GM12878 (cell line): Measurements from ENCODE around the gene STX7. TPM values are rescaled to one million over a fixed set of nuclear protein-coding genes. Genes with fewer than 3 reads are reported as not detected.

Source experiments
- ATAC-seq: fragments of 200-7000 bp; cut with Tn5 transposase; 3 replicates; pipeline ENCODE4 v1.9.1; 2020; ENCODE audit warnings: mild to moderate bottlenecking, moderate library complexity
- BruUV-seq: library from RNA; stranded (reverse); fragments of 400-500 nt; replicated peaks from 2 replicates; lab custom pipeline; 2021; lab: Mats Ljungman, UMichigan
- CTCF ChIA-PET: fragments of 300-600 bp; sonication (Branson Sonifier 250); formaldehyde crosslinking; extraction: SDS; loops from one replicate; lab custom pipeline; 2021; ENCODE audit warnings: inconsistent platforms; lab: Yijun Ruan, JAX
- POLR2A ChIA-PET: fragments of 350-600 bp; formaldehyde crosslinking; extraction: SDS; loops from one replicate; lab custom pipeline; 2021; ENCODE audit warnings: inconsistent platforms; lab: Charles Lee
- RAD21 ChIA-PET: fragments of 300-600 bp; sonication (Branson Sonifier 250); formaldehyde crosslinking; loops from one replicate; lab custom pipeline; 2023; ENCODE audit warnings: antibody characterized with exemption; ENCODE audit not compliant: unreplicated experiment; lab: Charles Lee
- SMC1A ChIA-PET: fragments of 300-600 bp; sonication (Branson Sonifier 250); formaldehyde crosslinking; loops from one replicate; lab custom pipeline; 2023; ENCODE audit not compliant: unreplicated experiment, uncharacterized antibody; lab: Charles Lee
- DNase-seq: peaks from one replicate; pipeline ENCODE4 v3.0.0-alpha.2; 2011; ENCODE audit warnings: low read depth, low spot score
- FAIRE-seq: peaks from 3 replicates; lab custom pipeline; 2011; peaks lifted over from hg19 to GRCh38; lab: Jason Lieb, UNC
- H2AFZ ChIP-seq: 2 replicates; pipeline ENCODE4 v1.6.0; 2011; ENCODE audit warnings: low read depth, low read length, control low read depth; ENCODE audit not compliant: control insufficient read depth
- H3K27ac ChIP-seq: 2 replicates; pipeline ENCODE4 v1.5.1; 2011; ENCODE audit warnings: control low read depth; ENCODE audit not compliant: control insufficient read depth, insufficient read depth
- H3K27me3 ChIP-seq, 2 experiments: replicated peaks in 1 of 2; 2 replicates each; pipeline versions ENCODE4 v1.6.0 to v1.6.1; 2011; ENCODE audit warnings: low read length in 1 of 2; ENCODE audit not compliant: control insufficient read depth in 2 of 2, insufficient read depth in 2 of 2
- H3K36me3 ChIP-seq, 2 experiments: 2 replicates each; pipeline ENCODE4 v1.5.1; 2011; ENCODE audit warnings: low read length in 1 of 2; ENCODE audit not compliant: control insufficient read depth in 2 of 2, insufficient read depth in 2 of 2
- H3K4me1 ChIP-seq: 2 replicates; pipeline ENCODE4 v1.6.1; 2011; ENCODE audit warnings: mild to moderate bottlenecking, low read length, moderate library complexity, mixed read lengths; ENCODE audit not compliant: control insufficient read depth, insufficient read depth
- H3K4me2 ChIP-seq: 2 replicates; pipeline ENCODE4 v1.6.0; 2011; ENCODE audit warnings: control low read depth; ENCODE audit not compliant: control insufficient read depth, insufficient read depth
- H3K4me3 ChIP-seq: fragments of 200-600 bp; sonication (generic); 2 replicates; pipeline ENCODE4 v1.5.1; 2016
- H3K79me2 ChIP-seq: 2 replicates; pipeline ENCODE4 v1.6.0; 2011; ENCODE audit warnings: low read length; ENCODE audit not compliant: control insufficient read depth, insufficient read depth
- H3K9ac ChIP-seq: 2 replicates; pipeline ENCODE4 v1.8.0; 2011; ENCODE audit warnings: low read length, control low read depth, mixed read lengths; ENCODE audit not compliant: control insufficient read depth, insufficient read depth
- H3K9me3 ChIP-seq: replicated peaks from 3 replicates; pipeline ENCODE4 v1.5.1; 2011; ENCODE audit warnings: mild to moderate bottlenecking, low read length; ENCODE audit not compliant: control insufficient read depth, insufficient read depth
- H4K20me1 ChIP-seq: 2 replicates; pipeline ENCODE4 v1.6.0; 2011; ENCODE audit not compliant: control insufficient read depth, insufficient read depth
- BMI1 ChIP-seq: fragments of 450-650 bp; IDR thresholded peaks from 2 replicates; pipeline ENCODE4 v1.6.1; 2016; ENCODE audit warnings: mild to moderate bottlenecking, moderate library complexity, borderline replicate concordance
- BRCA1 ChIP-seq: IDR thresholded peaks from 2 replicates; pipeline ENCODE4 v1.6.1; 2011; ENCODE audit warnings: low read depth, low read length, improper control_type of control experiment
- EZH2 ChIP-seq: IDR thresholded peaks from 2 replicates; pipeline ENCODE4 v1.6.1; 2012; ENCODE audit warnings: low read depth, mild to moderate bottlenecking, control low read depth, inconsistent platforms, low read length, borderline replicate concordance; ENCODE audit not compliant: control insufficient read depth
- MEF2A ChIP-seq: IDR thresholded peaks from 2 replicates; pipeline ENCODE4 v1.6.1; 2011; ENCODE audit warnings: low read depth, mild to moderate bottlenecking, low read length, moderate library complexity; ENCODE audit not compliant: insufficient read depth
- MYC ChIP-seq: IDR thresholded peaks from 2 replicates; pipeline ENCODE4 v1.6.1; 2011; ENCODE audit warnings: mild to moderate bottlenecking, low read length, moderate library complexity, inconsistent platforms; ENCODE audit not compliant: insufficient read depth, insufficient replicate concordance, insufficient read length, severe bottlenecking
- POLR2A ChIP-seq: IDR thresholded peaks from 2 replicates; pipeline ENCODE4 v1.6.1; 2011; ENCODE audit warnings: low read depth, mild to moderate bottlenecking, low read length
- RB1 ChIP-seq: fragments of 450-650 bp; formaldehyde crosslinking; IDR thresholded peaks from 2 replicates; pipeline ENCODE4 v1.6.1; 2017; ENCODE audit warnings: mild to moderate bottlenecking, borderline replicate concordance
- SIN3A ChIP-seq: IDR thresholded peaks from 2 replicates; pipeline ENCODE4 v1.6.1; 2012; ENCODE audit warnings: low read depth, low read length, improper control_type of control experiment
- SMAD1 ChIP-seq: fragments of 450-650 bp; IDR thresholded peaks from 2 replicates; pipeline ENCODE4 v1.6.1; 2018; ENCODE audit warnings: mild to moderate bottlenecking, low read depth; ENCODE audit not compliant: partially characterized antibody
- STAT3 ChIP-seq: IDR thresholded peaks from 2 replicates; pipeline ENCODE4 v1.6.1; 2011; ENCODE audit warnings: low read depth, low read length, improper control_type of control experiment
- TBL1XR1 ChIP-seq: IDR thresholded peaks from 2 replicates; pipeline ENCODE4 v1.6.1; 2012; ENCODE audit warnings: low read depth, low read length, improper control_type of control experiment
- TCF12 ChIP-seq: IDR thresholded peaks from 2 replicates; pipeline ENCODE4 v1.6.1; 2011; ENCODE audit warnings: low read depth, mild to moderate bottlenecking, low read length
- WRNIP1 ChIP-seq: IDR thresholded peaks from 2 replicates; pipeline ENCODE4 v1.6.1; 2011; ENCODE audit warnings: low read depth, low read length, improper control_type of control experiment, borderline replicate concordance
- YY1 ChIP-seq: IDR thresholded peaks from 2 replicates; pipeline ENCODE4 v1.6.1; 2011; ENCODE audit warnings: low read depth, mild to moderate bottlenecking, low read length
- ZNF274 ChIP-seq: IDR thresholded peaks from one replicate; pipeline ENCODE4 v1.8.0; 2011; ENCODE audit not compliant: insufficient read length, insufficient read depth
- WGBS: methylation state at CpG from one replicate; pipeline ENCODE4 v1.1.6; 2016; ENCODE audit warnings: low lambda C conversion rate; ENCODE audit not compliant: insufficient replicate concordance, insufficient coverage; ENCODE audit errors: missing lambda C conversion rate; 5-methylcytosine and 5-hydroxymethylcytosine counted together
- in situ Hi-C: fragments of 300-500 bp; cut with MboI; formaldehyde crosslinking; loops from 9 replicates; pipeline ENCODE4 v1.14.3; 2018; ENCODE audit warnings: mixed read lengths
- intact Hi-C: fragments of 100-400 bp; cut with micrococcal nuclease; formaldehyde crosslinking; loops from one replicate; pipeline ENCODE4 v1.14.2; 2022; ENCODE audit not compliant: unreplicated experiment
- polyA plus RNA-seq, 11 experiments: library from polyadenylated mRNA; depleted of rRNA in 4 of 11; unstranded in 6 of 11; stranded (reverse) in 5 of 11; fragments of >200 nt; fragmentation: Nextera tagmentation in 4 of 11; fragmentation: Illumina TruSeq in 1 of 11; extraction: Ambion mirVana in 4 of 11; extraction: Trizol in 1 of 11; gene quantifications; 1 replicate in 1 of 11; 2 replicates in 10 of 11; pipeline versions ENCODE4 v1.2.1 to v1.2.3, GENCODE V29; 2011 to 2016; ENCODE audit warnings: inconsistent platforms in 2 of 11, missing spikeins in 2 of 11, low read depth in 1 of 11
- total RNA-seq, 4 experiments: library from RNA; depleted of rRNA in 3 of 4; stranded (reverse); fragments of >200 nt in 3 of 4; fragmentation: Illumina TruSeq in 1 of 4; extraction: Trizol in 1 of 4; gene quantifications; 2 replicates each; pipeline versions ENCODE4 v1.2.1 to v1.2.3, GENCODE V29; 2013 to 2021
- TF ChIP-seq, protein P1 (sequence below): IDR thresholded peaks from 2 replicates; pipeline ENCODE4 v1.6.1; 2012; ENCODE audit warnings: mild to moderate bottlenecking, low read depth, low read length
- TF ChIP-seq, protein P2 (sequence below): IDR thresholded peaks from 2 replicates; pipeline ENCODE4 v1.6.1; 2012; ENCODE audit warnings: low read depth, low read length, improper control_type of control experiment
- TF ChIP-seq, protein P3 (sequence below): fragments of 150-350 bp; IDR thresholded peaks from 2 replicates; pipeline ENCODE4 v1.6.1; 2016; ENCODE audit warnings: low read depth, low read length

Gene STX7
- total and polyA plus RNA-seq, 10 of the 15 experiments (the other 5 are each of a cell fraction or from before 2014, with no cell fraction given), result 26.5 to 75.5 (median 51.3) TPM

- H3K4me1 ChIP-seq, result peaks cover 21% of the 10 kb centered on the region
- no peaks in the 10 kb centered on the region for H3K9me3 ChIP-seq
- POLR2A ChIA-PET, result no interaction called here
- 9% methylated on average over 2 of the region's 2 CpGs for WGBS
- peak overlapping the region; percentile 51 for H3K4me3 ChIP-seq
- H3K79me2 ChIP-seq, result peaks cover 89% of the 10 kb centered on the region
- no peaks in the 10 kb centered on the region for H3K27me3 ChIP-seq
- no TSS peak for BruUV-seq
- DNase-seq (no peak), FAIRE-seq (no peak), ATAC-seq (no peak)
- intact Hi-C loops, result no loop called here
- H4K20me1 ChIP-seq, result no peaks in the 10 kb centered on the region
- no peak overlapping the region for H2AFZ ChIP-seq
- H3K4me2 ChIP-seq, result peak overlapping the region; percentile 56
- in situ Hi-C loops, result no loop called here
- SMC1A ChIA-PET, result interaction anchor here (0.7 to 2.2 kb wide), 2 partner anchors 10 to 208 kb away, joined by 3 to 4 read pairs; no protein-coding TSS in a partner anchor
- H3K9ac ChIP-seq, result no peak overlapping the region
- peaks cover 3 to 21% of the 10 kb centered on the region in 2 experiments for H3K36me3 ChIP-seq
- CTCF ChIA-PET, result interaction anchor here (1.3 kb wide), 1 partner anchor 227 kb away, joined by 4 read pairs; no protein-coding TSS in a partner anchor
- H3K27ac ChIP-seq, result no peak overlapping the region
- RAD21 ChIA-PET, result no interaction called here
- TF ChIP-seq POLR2A (no peak), EZH2 (no peak), SIN3A (no peak), MEF2A (no peak), MYC (no peak), WRNIP1 (no peak), YY1 (no peak), SMAD1 (no peak), STAT3 (no peak), TBL1XR1 (no peak), ZNF274 (no peak), BMI1 (no peak), TCF12 (no peak), BRCA1 (no peak), RB1 (no peak)
- TF ChIP-seq, protein P1, sequence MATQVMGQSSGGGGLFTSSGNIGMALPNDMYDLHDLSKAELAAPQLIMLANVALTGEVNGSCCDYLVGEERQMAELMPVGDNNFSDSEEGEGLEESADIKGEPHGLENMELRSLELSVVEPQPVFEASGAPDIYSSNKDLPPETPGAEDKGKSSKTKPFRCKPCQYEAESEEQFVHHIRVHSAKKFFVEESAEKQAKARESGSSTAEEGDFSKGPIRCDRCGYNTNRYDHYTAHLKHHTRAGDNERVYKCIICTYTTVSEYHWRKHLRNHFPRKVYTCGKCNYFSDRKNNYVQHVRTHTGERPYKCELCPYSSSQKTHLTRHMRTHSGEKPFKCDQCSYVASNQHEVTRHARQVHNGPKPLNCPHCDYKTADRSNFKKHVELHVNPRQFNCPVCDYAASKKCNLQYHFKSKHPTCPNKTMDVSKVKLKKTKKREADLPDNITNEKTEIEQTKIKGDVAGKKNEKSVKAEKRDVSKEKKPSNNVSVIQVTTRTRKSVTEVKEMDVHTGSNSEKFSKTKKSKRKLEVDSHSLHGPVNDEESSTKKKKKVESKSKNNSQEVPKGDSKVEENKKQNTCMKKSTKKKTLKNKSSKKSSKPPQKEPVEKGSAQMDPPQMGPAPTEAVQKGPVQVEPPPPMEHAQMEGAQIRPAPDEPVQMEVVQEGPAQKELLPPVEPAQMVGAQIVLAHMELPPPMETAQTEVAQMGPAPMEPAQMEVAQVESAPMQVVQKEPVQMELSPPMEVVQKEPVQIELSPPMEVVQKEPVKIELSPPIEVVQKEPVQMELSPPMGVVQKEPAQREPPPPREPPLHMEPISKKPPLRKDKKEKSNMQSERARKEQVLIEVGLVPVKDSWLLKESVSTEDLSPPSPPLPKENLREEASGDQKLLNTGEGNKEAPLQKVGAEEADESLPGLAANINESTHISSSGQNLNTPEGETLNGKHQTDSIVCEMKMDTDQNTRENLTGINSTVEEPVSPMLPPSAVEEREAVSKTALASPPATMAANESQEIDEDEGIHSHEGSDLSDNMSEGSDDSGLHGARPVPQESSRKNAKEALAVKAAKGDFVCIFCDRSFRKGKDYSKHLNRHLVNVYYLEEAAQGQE, result no peak
- TF ChIP-seq, protein P2, sequence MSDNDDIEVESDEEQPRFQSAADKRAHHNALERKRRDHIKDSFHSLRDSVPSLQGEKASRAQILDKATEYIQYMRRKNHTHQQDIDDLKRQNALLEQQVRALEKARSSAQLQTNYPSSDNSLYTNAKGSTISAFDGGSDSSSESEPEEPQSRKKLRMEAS, result no peak
- TF ChIP-seq, protein P3, sequence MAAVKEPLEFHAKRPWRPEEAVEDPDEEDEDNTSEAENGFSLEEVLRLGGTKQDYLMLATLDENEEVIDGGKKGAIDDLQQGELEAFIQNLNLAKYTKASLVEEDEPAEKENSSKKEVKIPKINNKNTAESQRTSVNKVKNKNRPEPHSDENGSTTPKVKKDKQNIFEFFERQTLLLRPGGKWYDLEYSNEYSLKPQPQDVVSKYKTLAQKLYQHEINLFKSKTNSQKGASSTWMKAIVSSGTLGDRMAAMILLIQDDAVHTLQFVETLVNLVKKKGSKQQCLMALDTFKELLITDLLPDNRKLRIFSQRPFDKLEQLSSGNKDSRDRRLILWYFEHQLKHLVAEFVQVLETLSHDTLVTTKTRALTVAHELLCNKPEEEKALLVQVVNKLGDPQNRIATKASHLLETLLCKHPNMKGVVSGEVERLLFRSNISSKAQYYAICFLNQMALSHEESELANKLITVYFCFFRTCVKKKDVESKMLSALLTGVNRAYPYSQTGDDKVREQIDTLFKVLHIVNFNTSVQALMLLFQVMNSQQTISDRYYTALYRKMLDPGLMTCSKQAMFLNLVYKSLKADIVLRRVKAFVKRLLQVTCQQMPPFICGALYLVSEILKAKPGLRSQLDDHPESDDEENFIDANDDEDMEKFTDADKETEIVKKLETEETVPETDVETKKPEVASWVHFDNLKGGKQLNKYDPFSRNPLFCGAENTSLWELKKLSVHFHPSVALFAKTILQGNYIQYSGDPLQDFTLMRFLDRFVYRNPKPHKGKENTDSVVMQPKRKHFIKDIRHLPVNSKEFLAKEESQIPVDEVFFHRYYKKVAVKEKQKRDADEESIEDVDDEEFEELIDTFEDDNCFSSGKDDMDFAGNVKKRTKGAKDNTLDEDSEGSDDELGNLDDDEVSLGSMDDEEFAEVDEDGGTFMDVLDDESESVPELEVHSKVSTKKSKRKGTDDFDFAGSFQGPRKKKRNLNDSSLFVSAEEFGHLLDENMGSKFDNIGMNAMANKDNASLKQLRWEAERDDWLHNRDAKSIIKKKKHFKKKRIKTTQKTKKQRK, result no peak
Observed at GRCh38 chr6:132506461-132506860, 6.5 kb downstream of the STX7 start.
